ENCODE measurements around the gene LKAAEAR1.

DNA sequence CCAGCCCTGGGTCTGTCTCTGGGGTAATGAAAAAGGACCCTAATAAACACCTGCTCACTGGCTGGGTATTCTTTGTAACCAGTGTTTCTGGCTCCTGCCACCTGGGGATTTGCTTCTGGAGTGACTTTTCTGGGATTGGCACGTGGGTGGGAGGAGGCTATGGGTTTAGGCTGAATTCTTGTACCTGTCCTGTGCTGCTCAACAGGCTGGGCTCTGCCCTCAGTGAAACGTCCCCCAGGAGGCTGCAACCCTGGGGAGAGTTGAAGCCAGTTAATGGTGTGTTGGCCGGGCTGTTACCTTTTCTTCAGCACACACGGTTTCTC lies 16.3 kb upstream of the LKAAEAR1 start:
- TF ChIP-seq, protein P1, sequence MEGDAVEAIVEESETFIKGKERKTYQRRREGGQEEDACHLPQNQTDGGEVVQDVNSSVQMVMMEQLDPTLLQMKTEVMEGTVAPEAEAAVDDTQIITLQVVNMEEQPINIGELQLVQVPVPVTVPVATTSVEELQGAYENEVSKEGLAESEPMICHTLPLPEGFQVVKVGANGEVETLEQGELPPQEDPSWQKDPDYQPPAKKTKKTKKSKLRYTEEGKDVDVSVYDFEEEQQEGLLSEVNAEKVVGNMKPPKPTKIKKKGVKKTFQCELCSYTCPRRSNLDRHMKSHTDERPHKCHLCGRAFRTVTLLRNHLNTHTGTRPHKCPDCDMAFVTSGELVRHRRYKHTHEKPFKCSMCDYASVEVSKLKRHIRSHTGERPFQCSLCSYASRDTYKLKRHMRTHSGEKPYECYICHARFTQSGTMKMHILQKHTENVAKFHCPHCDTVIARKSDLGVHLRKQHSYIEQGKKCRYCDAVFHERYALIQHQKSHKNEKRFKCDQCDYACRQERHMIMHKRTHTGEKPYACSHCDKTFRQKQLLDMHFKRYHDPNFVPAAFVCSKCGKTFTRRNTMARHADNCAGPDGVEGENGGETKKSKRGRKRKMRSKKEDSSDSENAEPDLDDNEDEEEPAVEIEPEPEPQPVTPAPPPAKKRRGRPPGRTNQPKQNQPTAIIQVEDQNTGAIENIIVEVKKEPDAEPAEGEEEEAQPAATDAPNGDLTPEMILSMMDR (IDR thresholded peaks at IDR 0.05; ENCODE audit: poor library complexity): no peak
- TF ChIP-seq EZH2 (IDR thresholded peaks at IDR 0.05; ENCODE audit: borderline replicate concordance) (no peak), EZH2phosphoT487 (IDR thresholded peaks at IDR 0.05; ENCODE audit: low read depth, severe bottlenecking, unreplicated experiment) (no peak)

Measured in hepatocyte (in vitro differentiated cells).